Hepatocyte (in vitro differentiated cells): Measurements from ENCODE around the gene C19orf25. TPM values are rescaled to one million over a fixed set of nuclear protein-coding genes. Genes with fewer than 3 reads are reported as not detected.

Experiments used
- DNase-seq: peaks from one replicate; pipeline ENCODE4 v3.0.0-alpha.2; 2016; ENCODE audit warnings: low spot score
- H2AFZ ChIP-seq: fragments of 200-600 bp; sonication (generic); 2 replicates; pipeline ENCODE4 v1.6.0; 2016; ENCODE audit warnings: antibody characterized with exemption, mild to moderate bottlenecking
- H3K27ac ChIP-seq: fragments of 200-600 bp; sonication (generic); 2 replicates; pipeline ENCODE4 v1.5.1; 2016; ENCODE audit warnings: mild to moderate bottlenecking
- H3K27me3 ChIP-seq: fragments of 200-600 bp; sonication (generic); 2 replicates; pipeline ENCODE4 v1.6.1; 2016
- H3K36me3 ChIP-seq: fragments of 200-600 bp; sonication (generic); replicated peaks from 2 replicates; pipeline ENCODE4 v1.5.1; 2016; ENCODE audit warnings: low read depth; ENCODE audit not compliant: insufficient read depth
- H3K4me1 ChIP-seq: fragments of 200-600 bp; sonication (generic); 2 replicates; pipeline ENCODE4 v1.5.1; 2016; ENCODE audit warnings: mild to moderate bottlenecking, moderate library complexity; ENCODE audit not compliant: insufficient read depth
- H3K4me2 ChIP-seq: fragments of 200-600 bp; sonication (generic); 2 replicates; pipeline ENCODE4 v1.6.0; 2016
- H3K4me3 ChIP-seq: fragments of 200-600 bp; sonication (generic); 2 replicates; pipeline ENCODE4 v1.5.1; 2016; ENCODE audit warnings: mild to moderate bottlenecking
- H3K79me2 ChIP-seq: fragments of 200-600 bp; sonication (generic); 2 replicates; pipeline ENCODE4 v1.6.0; 2017; ENCODE audit warnings: mild to moderate bottlenecking
- H3K9me2 ChIP-seq: fragments of 200-600 bp; sonication (generic); replicated peaks from 2 replicates; pipeline ENCODE4 v1.6.0; 2017; ENCODE audit warnings: mild to moderate bottlenecking; ENCODE audit not compliant: insufficient read depth
- H3K9me3 ChIP-seq: fragments of 200-600 bp; sonication (generic); 2 replicates; pipeline ENCODE4 v1.5.1; 2016; ENCODE audit warnings: low read depth, mild to moderate bottlenecking
- H4K20me1 ChIP-seq: fragments of 200-600 bp; sonication (generic); 2 replicates; pipeline ENCODE4 v1.6.0; 2016; ENCODE audit warnings: mild to moderate bottlenecking; ENCODE audit not compliant: insufficient read depth, poor library complexity, severe bottlenecking
- EZH2 ChIP-seq: fragments of 200-600 bp; sonication (generic); IDR thresholded peaks from 2 replicates; pipeline ENCODE4 v1.6.1; 2016; ENCODE audit warnings: antibody characterized with exemption, mild to moderate bottlenecking, borderline replicate concordance
- EZH2phosphoT487 ChIP-seq: fragments of 200-600 bp; sonication (generic); IDR thresholded peaks from one replicate; pipeline ENCODE4 v1.6.1; 2018; ENCODE audit warnings: antibody characterized with exemption, mild to moderate bottlenecking, low read depth, moderate library complexity; ENCODE audit not compliant: unreplicated experiment, severe bottlenecking
- WGBS: methylation state at CpG from one replicate; pipeline ENCODE4 v1.1.6; 2016; ENCODE audit warnings: low lambda C conversion rate; ENCODE audit errors: missing lambda C conversion rate; 5-methylcytosine and 5-hydroxymethylcytosine counted together
- polyA plus RNA-seq: library from polyadenylated mRNA; unstranded; fragments of >200 nt; fragmentation: Nextera tagmentation; extraction: Ambion mirVana; gene quantifications from 2 replicates; pipeline ENCODE4 v1.2.1, GENCODE V29; 2016
- total RNA-seq: library from RNA; depleted of rRNA; stranded (reverse); fragments of >200 nt; gene quantifications from 2 replicates; pipeline ENCODE4 v1.2.3, GENCODE V29; 2014
- TF ChIP-seq, protein P1 (sequence below): fragments of 200-600 bp; sonication (generic); IDR thresholded peaks from 2 replicates; pipeline ENCODE4 v1.5.1; 2016; ENCODE audit warnings: antibody characterized with exemption, mild to moderate bottlenecking; ENCODE audit not compliant: poor library complexity

C19orf25 gene
- total and polyA plus RNA-seq, 2 experiments from 2014 or later = 36.3 to 43.6 TPM

DNA sequence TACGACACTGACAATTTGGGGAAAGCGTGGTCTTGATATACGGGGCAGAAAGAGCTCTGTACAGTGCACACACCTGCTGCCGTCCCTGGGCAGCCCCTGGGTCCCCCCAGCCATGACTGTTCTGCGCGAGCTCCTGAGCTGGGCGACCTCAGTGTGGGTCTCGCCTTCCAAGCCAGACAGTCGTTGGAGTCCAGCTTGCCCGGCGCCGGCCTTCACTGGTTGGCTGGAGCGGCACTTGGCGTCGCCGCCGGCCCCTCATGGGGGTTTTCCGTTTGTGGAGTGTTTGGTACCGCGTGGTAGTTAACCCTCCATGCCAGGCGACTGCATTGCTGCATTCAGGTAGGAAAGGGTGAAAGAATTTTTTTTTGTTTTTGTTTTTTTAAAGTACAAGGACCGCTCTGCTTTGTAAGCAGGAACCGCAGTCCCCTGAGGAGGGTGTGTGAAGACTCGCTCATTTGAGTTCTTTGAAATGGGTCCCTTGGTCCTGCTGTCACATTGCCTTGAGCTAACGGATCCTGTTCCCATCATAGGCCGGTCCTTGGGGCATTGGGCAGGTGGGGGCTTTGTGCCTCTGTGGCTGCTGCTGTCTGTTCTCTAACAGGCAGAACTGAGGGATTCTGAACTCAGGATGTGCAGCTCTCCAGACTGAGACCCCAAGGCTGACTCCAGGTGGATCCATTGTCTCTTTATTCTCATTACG, 51.6 kb downstream of the C19orf25 start:
- peaks cover 9% of the 10 kb centered on the region for H4K20me1 ChIP-seq
- TF ChIP-seq EZH2 (no peak), EZH2phosphoT487 (no peak)
- TF ChIP-seq, protein P1, sequence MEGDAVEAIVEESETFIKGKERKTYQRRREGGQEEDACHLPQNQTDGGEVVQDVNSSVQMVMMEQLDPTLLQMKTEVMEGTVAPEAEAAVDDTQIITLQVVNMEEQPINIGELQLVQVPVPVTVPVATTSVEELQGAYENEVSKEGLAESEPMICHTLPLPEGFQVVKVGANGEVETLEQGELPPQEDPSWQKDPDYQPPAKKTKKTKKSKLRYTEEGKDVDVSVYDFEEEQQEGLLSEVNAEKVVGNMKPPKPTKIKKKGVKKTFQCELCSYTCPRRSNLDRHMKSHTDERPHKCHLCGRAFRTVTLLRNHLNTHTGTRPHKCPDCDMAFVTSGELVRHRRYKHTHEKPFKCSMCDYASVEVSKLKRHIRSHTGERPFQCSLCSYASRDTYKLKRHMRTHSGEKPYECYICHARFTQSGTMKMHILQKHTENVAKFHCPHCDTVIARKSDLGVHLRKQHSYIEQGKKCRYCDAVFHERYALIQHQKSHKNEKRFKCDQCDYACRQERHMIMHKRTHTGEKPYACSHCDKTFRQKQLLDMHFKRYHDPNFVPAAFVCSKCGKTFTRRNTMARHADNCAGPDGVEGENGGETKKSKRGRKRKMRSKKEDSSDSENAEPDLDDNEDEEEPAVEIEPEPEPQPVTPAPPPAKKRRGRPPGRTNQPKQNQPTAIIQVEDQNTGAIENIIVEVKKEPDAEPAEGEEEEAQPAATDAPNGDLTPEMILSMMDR = no peak
- no peak overlapping the region for H3K27ac ChIP-seq
- peaks cover 20% of the 10 kb centered on the region for H3K4me1 ChIP-seq
- H3K9me3 ChIP-seq = no peaks in the 10 kb centered on the region
- no peak overlapping the region for H3K4me2 ChIP-seq
- H3K36me3 ChIP-seq = no peaks in the 10 kb centered on the region
- peaks cover 71% of the 10 kb centered on the region for H3K79me2 ChIP-seq
- no peak for DNase-seq
- no peak overlapping the region for H2AFZ ChIP-seq
- no peaks in the 10 kb centered on the region for H3K9me2 ChIP-seq
- H3K27me3 ChIP-seq = no peaks in the 10 kb centered on the region
- WGBS = 93% methylated on average over 27 of the region's 27 CpGs
- no peak overlapping the region for H3K4me3 ChIP-seq

GRCh38 chr19:1426736-1427135, 52.3 kb downstream of the C19orf25 start:
- DNase-seq = no peak
- H3K4me1 ChIP-seq = peaks cover 20% of the 10 kb centered on the region
- H3K27me3 ChIP-seq = no peaks in the 10 kb centered on the region
- H3K9me3 ChIP-seq = no peaks in the 10 kb centered on the region
- no peak overlapping the region for H3K27ac ChIP-seq
- peaks cover 77% of the 10 kb centered on the region for H3K79me2 ChIP-seq
- H3K9me2 ChIP-seq = no peaks in the 10 kb centered on the region
- TF ChIP-seq, protein P1 = no peak
- no peak for TF ChIP-seq EZH2
- no peak for TF ChIP-seq EZH2phosphoT487
- H4K20me1 ChIP-seq = peaks cover 9% of the 10 kb centered on the region
- no peak overlapping the region for H3K4me3 ChIP-seq
- H3K36me3 ChIP-seq = no peaks in the 10 kb centered on the region
- H2AFZ ChIP-seq = no peak overlapping the region
- H3K4me2 ChIP-seq = no peak overlapping the region
- 93% methylated on average over 9 of the region's 9 CpGs for WGBS

DNA sequence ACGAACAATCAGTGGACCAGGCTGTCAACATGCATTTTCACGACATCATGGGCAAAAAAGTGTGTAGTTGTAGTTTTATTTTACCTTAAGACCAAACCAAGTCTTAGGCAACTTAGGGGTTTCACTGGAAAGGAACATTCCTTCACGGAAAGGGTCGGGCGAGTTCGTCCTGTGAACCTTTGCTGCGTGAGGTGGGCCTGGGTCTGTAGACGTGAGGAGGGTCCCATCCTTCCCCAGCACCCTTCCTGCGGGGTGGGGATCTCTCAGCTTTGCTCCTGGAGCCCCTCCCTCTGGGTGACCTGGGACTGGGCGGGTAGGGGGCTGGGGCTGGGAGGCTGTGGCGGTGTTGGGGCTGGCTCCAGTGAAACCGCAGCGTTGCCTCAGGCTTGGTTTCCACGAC, 53.1 kb downstream of the C19orf25 start:
- H3K4me2 ChIP-seq = no peak overlapping the region
- DNase-seq = no peak
- H3K27ac ChIP-seq = no peak overlapping the region
- H3K36me3 ChIP-seq = no peaks in the 10 kb centered on the region
- WGBS = 88% methylated on average over 10 of the region's 14 CpGs
- TF ChIP-seq, protein P1 = no peak
- TF ChIP-seq EZH2phosphoT487 (no peak), EZH2 (no peak)
- H3K4me1 ChIP-seq = peaks cover 20% of the 10 kb centered on the region
- peaks cover 12% of the 10 kb centered on the region for H4K20me1 ChIP-seq
- H3K9me2 ChIP-seq = no peaks in the 10 kb centered on the region
- no peak overlapping the region for H3K4me3 ChIP-seq
- peaks cover 84% of the 10 kb centered on the region for H3K79me2 ChIP-seq
- no peaks in the 10 kb centered on the region for H3K27me3 ChIP-seq
- H3K9me3 ChIP-seq = no peaks in the 10 kb centered on the region
- H2AFZ ChIP-seq = no peak overlapping the region
